Liver (tissue), 9 donors: ENCODE results near the gene KCNQ1. TPM values are rescaled to one million over a fixed set of nuclear protein-coding genes. Genes with fewer than 3 reads are reported as not detected.

Experiments
- DNase-seq: peaks from one replicate; pipeline ENCODE4 v3.0.0-alpha.2; 2017; ENCODE audit warnings: low spot score
- H3K27ac ChIP-seq, 2 donors: one replicate each; pipeline ENCODE4 v1.7.0; 2013; ENCODE audit warnings: inconsistent platforms in 2 of 2, low read length in 2 of 2, control low read depth in 1 of 2, low read depth in 1 of 2, mild to moderate bottlenecking in 1 of 2
- H3K27me3 ChIP-seq, 4 donors: one replicate each; pipeline versions ENCODE4 v1.6.1 to v1.7.0; 2013; ENCODE audit warnings: low read length in 3 of 4, inconsistent platforms in 1 of 4, mild to moderate bottlenecking in 1 of 4, moderate library complexity in 1 of 4; ENCODE audit not compliant: control insufficient read depth in 4 of 4, insufficient read depth in 4 of 4
- H3K36me3 ChIP-seq, 4 donors: one replicate each; pipeline versions ENCODE4 v1.6.1 to v1.7.0; 2013; ENCODE audit warnings: low read length in 3 of 4, mild to moderate bottlenecking in 3 of 4, low read depth in 1 of 4, moderate library complexity in 1 of 4; ENCODE audit not compliant: control insufficient read depth in 4 of 4, insufficient read depth in 3 of 4
- H3K4me1 ChIP-seq, 4 donors: one replicate each; pipeline versions ENCODE4 v1.6.1 to v1.7.0; 2013; ENCODE audit warnings: low read length in 3 of 4, mild to moderate bottlenecking in 3 of 4, moderate library complexity in 1 of 4; ENCODE audit not compliant: control insufficient read depth in 4 of 4, insufficient read depth in 4 of 4
- H3K4me3 ChIP-seq, 3 donors: one replicate each; pipeline versions ENCODE4 v1.6.1 to v1.7.0; 2013; ENCODE audit warnings: low read length in 3 of 3, control low read depth in 1 of 3, low read depth in 1 of 3, mild to moderate bottlenecking in 1 of 3
- H3K9ac ChIP-seq, 2 donors: one replicate each; pipeline ENCODE4 v1.7.0; 2013; ENCODE audit warnings: low read length in 2 of 2, mild to moderate bottlenecking in 2 of 2, moderate library complexity in 2 of 2, control low read depth in 1 of 2, low read depth in 1 of 2
- H3K9me3 ChIP-seq, 4 donors: one replicate each; pipeline versions ENCODE4 v1.6.1 to v1.7.0; 2013; ENCODE audit warnings: low read length in 3 of 4; ENCODE audit not compliant: control insufficient read depth in 4 of 4
- ATF3 ChIP-seq: IDR thresholded peaks from 2 replicates; pipeline ENCODE4 v1.6.1; 2016; ENCODE audit warnings: antibody characterized with exemption
- EGR1 ChIP-seq, 2 donors: IDR thresholded peaks; 2 replicates each; pipeline ENCODE4 v1.6.1; 2016 to 2018; ENCODE audit warnings: antibody characterized with exemption in 2 of 2, low read depth in 2 of 2
- FOXA1 ChIP-seq: IDR thresholded peaks from 2 replicates; pipeline ENCODE4 v1.6.1; 2016; ENCODE audit warnings: antibody characterized with exemption
- FOXA2 ChIP-seq: IDR thresholded peaks from 2 replicates; pipeline ENCODE4 v1.6.1; 2016; ENCODE audit warnings: antibody characterized with exemption
- GABPA ChIP-seq, 2 donors: IDR thresholded peaks in 1 of 2; conservative IDR thresholded peaks in 1 of 2; 2 replicates each; pipeline ENCODE4 v1.6.1; 2016; ENCODE audit warnings: antibody characterized with exemption in 2 of 2, mild to moderate bottlenecking in 1 of 2, moderate library complexity in 1 of 2
- HNF4A ChIP-seq, 2 donors: conservative IDR thresholded peaks; 2 replicates each; pipeline ENCODE4 v1.6.1; 2016; ENCODE audit warnings: antibody characterized with exemption in 2 of 2, mild to moderate bottlenecking in 2 of 2
- HNF4G ChIP-seq: IDR thresholded peaks from 2 replicates; pipeline ENCODE4 v1.6.1; 2016; ENCODE audit warnings: antibody characterized with exemption
- JUND ChIP-seq, 2 donors: IDR thresholded peaks; 2 replicates each; pipeline ENCODE4 v1.6.1; 2016; ENCODE audit warnings: antibody characterized with exemption in 2 of 2
- MAX ChIP-seq: IDR thresholded peaks from 2 replicates; pipeline ENCODE4 v1.6.1; 2016; ENCODE audit warnings: antibody characterized with exemption
- NR2F2 ChIP-seq: IDR thresholded peaks from 2 replicates; pipeline ENCODE4 v1.6.1; 2016; ENCODE audit warnings: antibody characterized with exemption
- RAD21 ChIP-seq, 2 donors: IDR thresholded peaks; 2 replicates each; pipeline ENCODE4 v1.6.1; 2016; ENCODE audit warnings: antibody characterized with exemption in 2 of 2, mild to moderate bottlenecking in 2 of 2
- REST ChIP-seq: IDR thresholded peaks from 2 replicates; pipeline ENCODE4 v1.6.1; 2016; ENCODE audit warnings: antibody characterized with exemption, mild to moderate bottlenecking
- RXRA ChIP-seq, 2 donors: IDR thresholded peaks; 2 replicates each; pipeline ENCODE4 v1.6.1; 2017 to 2018; ENCODE audit warnings: antibody characterized with exemption in 2 of 2, mild to moderate bottlenecking in 1 of 2
- SP1 ChIP-seq: IDR thresholded peaks from 2 replicates; pipeline ENCODE4 v1.6.1; 2018; ENCODE audit warnings: antibody characterized with exemption, mild to moderate bottlenecking
- TAF1 ChIP-seq: conservative IDR thresholded peaks from 2 replicates; pipeline ENCODE4 v1.6.1; 2016; ENCODE audit warnings: antibody characterized with exemption, mild to moderate bottlenecking
- YY1 ChIP-seq: IDR thresholded peaks from 2 replicates; pipeline ENCODE4 v1.6.1; 2016; ENCODE audit warnings: antibody characterized with exemption, mild to moderate bottlenecking
- ZBTB33 ChIP-seq: IDR thresholded peaks from 2 replicates; pipeline ENCODE4 v1.6.1; 2016; ENCODE audit warnings: antibody characterized with exemption
- WGBS: extraction: QIAGEN DNeasy Blood & Tissue Kit; methylation state at CpG from one replicate; pipeline ENCODE4 v1.1.7; 2013; 5-methylcytosine and 5-hydroxymethylcytosine counted together
- polyA plus RNA-seq, 2 donors: library from polyadenylated mRNA; stranded (reverse) in 1 of 2; unstranded in 1 of 2; fragments of 200-250 nt in 1 of 2; fragments of >200 nt in 1 of 2; fragmentation: Nextera tagmentation in 1 of 2; extraction: Ambion mirVana in 1 of 2; gene quantifications; one replicate each; pipeline versions ENCODE4 v1.2.1 to v1.2.3, GENCODE V29; 2013 to 2015
- total RNA-seq, 2 donors: library from RNA; depleted of rRNA; stranded (reverse); fragments of >200 nt; gene quantifications; one replicate each; pipeline ENCODE4 v1.2.3, GENCODE V29; 2014
- TF ChIP-seq, protein P1 (sequence below): fragments of 150-350 bp; IDR thresholded peaks from 2 replicates; pipeline ENCODE4 v1.5.1; 2017; ENCODE audit warnings: improper control_type of control experiment, low read depth, low read length; ENCODE audit not compliant: missing input control
- donor health status: healthy.
- donor health status: healthy.
- donor health status: healthy.
- donor health status: healthy.
- donor health status: healthy.

KCNQ1 gene
- total and polyA plus RNA-seq, 4 donors: 0.31 to 2.2 (median 1.5) TPM

DNA sequence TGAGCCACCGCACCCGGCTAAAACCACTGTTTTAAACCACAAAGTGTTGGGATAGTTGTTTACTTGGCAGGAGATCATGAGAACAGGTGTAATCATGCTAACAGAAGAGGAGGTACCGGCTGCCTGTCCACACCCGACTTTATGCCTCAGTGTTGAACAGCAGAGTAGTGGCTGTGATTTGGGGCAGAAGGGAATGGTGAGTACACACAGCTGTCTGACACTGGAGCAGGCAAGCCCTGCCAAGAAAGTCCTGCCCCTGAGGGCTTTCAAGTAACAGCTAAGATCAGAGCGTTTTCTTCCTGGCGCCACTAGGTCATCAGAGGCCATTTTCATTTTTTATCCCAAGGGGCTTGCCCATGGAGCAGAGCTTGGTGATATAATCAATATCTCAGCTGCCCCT is 432.7 kb downstream of the KCNQ1 start:
- 83% methylated on average over 6 of the region's 6 CpGs for WGBS
- no peak for DNase-seq
- no peak for TF ChIP-seq EGR1 (IDR thresholded peaks at IDR 0.05; ENCODE audit: low read depth in 2 of 2)
- TF ChIP-seq REST: no peak
- TF ChIP-seq ZBTB33: no peak
- TF ChIP-seq, protein P1, sequence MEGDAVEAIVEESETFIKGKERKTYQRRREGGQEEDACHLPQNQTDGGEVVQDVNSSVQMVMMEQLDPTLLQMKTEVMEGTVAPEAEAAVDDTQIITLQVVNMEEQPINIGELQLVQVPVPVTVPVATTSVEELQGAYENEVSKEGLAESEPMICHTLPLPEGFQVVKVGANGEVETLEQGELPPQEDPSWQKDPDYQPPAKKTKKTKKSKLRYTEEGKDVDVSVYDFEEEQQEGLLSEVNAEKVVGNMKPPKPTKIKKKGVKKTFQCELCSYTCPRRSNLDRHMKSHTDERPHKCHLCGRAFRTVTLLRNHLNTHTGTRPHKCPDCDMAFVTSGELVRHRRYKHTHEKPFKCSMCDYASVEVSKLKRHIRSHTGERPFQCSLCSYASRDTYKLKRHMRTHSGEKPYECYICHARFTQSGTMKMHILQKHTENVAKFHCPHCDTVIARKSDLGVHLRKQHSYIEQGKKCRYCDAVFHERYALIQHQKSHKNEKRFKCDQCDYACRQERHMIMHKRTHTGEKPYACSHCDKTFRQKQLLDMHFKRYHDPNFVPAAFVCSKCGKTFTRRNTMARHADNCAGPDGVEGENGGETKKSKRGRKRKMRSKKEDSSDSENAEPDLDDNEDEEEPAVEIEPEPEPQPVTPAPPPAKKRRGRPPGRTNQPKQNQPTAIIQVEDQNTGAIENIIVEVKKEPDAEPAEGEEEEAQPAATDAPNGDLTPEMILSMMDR: no peak
- no peak for TF ChIP-seq RAD21 (IDR thresholded peaks at IDR 0.05)
- no peak for TF ChIP-seq HNF4A (conservative IDR thresholded peaks at IDR 0.05)
- TF ChIP-seq SP1: no peak
- no peak for TF ChIP-seq JUND (IDR thresholded peaks at IDR 0.05)
- TF ChIP-seq YY1: no peak
- TF ChIP-seq MAX: no peak
- no peak for TF ChIP-seq HNF4G
- H3K9me3 ChIP-seq: peaks cover 0 to 3% (median 0%) of the 10 kb centered on the region in 4 donors
- no peaks in the 10 kb centered on the region for H3K4me1 ChIP-seq
- H3K9ac ChIP-seq: no peak overlapping the region
- no peaks in the 10 kb centered on the region for H3K27me3 ChIP-seq
- no peak overlapping the region for H3K27ac ChIP-seq
- H3K4me3 ChIP-seq: no peak overlapping the region
- H3K36me3 ChIP-seq: no peaks in the 10 kb centered on the region

DNA sequence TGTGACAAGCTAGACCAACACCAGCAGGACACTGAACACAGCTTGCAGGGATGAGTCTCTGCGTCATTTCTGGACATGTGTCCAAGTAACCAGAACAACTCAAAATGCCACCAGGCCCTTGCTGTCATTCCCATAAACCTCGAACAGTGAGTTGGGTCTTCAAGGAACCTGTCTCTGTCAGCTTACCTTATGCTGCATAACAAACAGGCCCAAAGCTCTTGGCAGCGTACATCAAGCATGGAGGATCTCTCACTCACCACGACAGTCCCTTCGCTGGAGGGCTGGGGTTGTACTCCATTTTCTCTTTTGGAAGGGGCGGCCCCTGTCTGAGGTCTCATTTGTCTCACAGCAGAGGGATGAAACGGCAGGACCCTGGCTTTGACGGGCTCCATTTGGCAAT is 434.0 kb downstream of the KCNQ1 start:
- TF ChIP-seq YY1 (no peak), HNF4A (conservative IDR thresholded peaks at IDR 0.05) (no peak), TAF1 (no peak), HNF4G (no peak), RAD21 (IDR thresholded peaks at IDR 0.05) (no peak), ATF3 (no peak), RXRA (IDR thresholded peaks at IDR 0.05) (no peak), SP1 (no peak), ZBTB33 (no peak), NR2F2 (no peak), FOXA1 (no peak), FOXA2 (no peak), JUND (IDR thresholded peaks at IDR 0.05) (no peak), MAX (no peak), GABPA (IDR thresholded peaks at IDR 0.05 in 1 of 2, conservative IDR thresholded peaks at IDR 0.05 in 1 of 2) (no peak)
- TF ChIP-seq, protein P1: no peak
- Histone ChIP-seq H3K4me3 (no peak overlapping the region), H3K9ac (no peak overlapping the region), H3K4me1 (no peaks in the 10 kb centered on the region), H3K27me3 (no peaks in the 10 kb centered on the region), H3K36me3 (no peaks in the 10 kb centered on the region), H3K9me3 (peaks cover 0 to 3% (median 0%) of the 10 kb centered on the region in 4 donors), H3K27ac (no peak overlapping the region)
- DNase-seq: no peak
- WGBS: 94% methylated on average over 8 of the region's 8 CpGs
